CD4-positive, alpha-beta memory T cell (primary cell): ENCODE results near the gene MED13L. TPM values are rescaled to one million over a fixed set of nuclear protein-coding genes. Genes with fewer than 3 reads are reported as not detected.

Experiments
- CTCF ChIA-PET: fragments of 350-600 bp; sonication (Branson Sonifier 250); formaldehyde crosslinking; loops from one replicate; lab custom pipeline; 2021; ENCODE audit warnings: inconsistent platforms; ENCODE audit not compliant: partially characterized antibody; lab: Charles Lee
- POLR2A ChIA-PET: fragments of 350-600 bp; sonication (Branson Sonifier 250); formaldehyde crosslinking; loops from one replicate; lab custom pipeline; 2021; ENCODE audit not compliant: partially characterized antibody; lab: Charles Lee
- DNase-seq, 5 donors: peaks; one replicate each; pipeline versions ENCODE4 v3.0.0 to v3.0.0-alpha.2; 2020 to 2022; ENCODE audit warnings: mixed read lengths in 1 of 5
- H3K27ac ChIP-seq: one replicate; pipeline ENCODE4 v1.7.0; 2013; ENCODE audit warnings: low read depth, low read length
- H3K27me3 ChIP-seq: 2 replicates; pipeline ENCODE4 v1.7.0; 2013; ENCODE audit warnings: mild to moderate bottlenecking, low read length, moderate library complexity; ENCODE audit not compliant: insufficient read depth
- H3K36me3 ChIP-seq: 2 replicates; pipeline ENCODE4 v1.7.0; 2013; ENCODE audit warnings: mild to moderate bottlenecking, low read length, moderate library complexity; ENCODE audit not compliant: insufficient read depth
- H3K4me1 ChIP-seq: 2 replicates; pipeline ENCODE4 v1.7.0; 2013; ENCODE audit warnings: mild to moderate bottlenecking, low read length, moderate library complexity; ENCODE audit not compliant: insufficient read depth
- H3K4me3 ChIP-seq, 2 donors: one replicate each; pipeline ENCODE4 v1.7.0; 2013; ENCODE audit warnings: low read length in 2 of 2, mild to moderate bottlenecking in 1 of 2
- H3K9me3 ChIP-seq, 2 donors: one replicate each; pipeline ENCODE4 v1.7.0; 2013; ENCODE audit warnings: low read length in 2 of 2, control low read depth in 1 of 2; ENCODE audit not compliant: control insufficient read depth in 1 of 2
- H3K27ac Mint-ChIP-seq, 7 donors: one replicate each; pipeline ENCODE4 v1.8.0; 2020 to 2021; ENCODE audit warnings: mixed read lengths in 7 of 7, mild to moderate bottlenecking in 6 of 7, inconsistent platforms in 3 of 7, moderate library complexity in 3 of 7
- H3K27me3 Mint-ChIP-seq, 2 donors: one replicate each; pipeline ENCODE4 v1.8.0; 2020 to 2021; ENCODE audit warnings: mixed read lengths in 2 of 2
- H3K36me3 Mint-ChIP-seq, 2 donors: one replicate each; pipeline ENCODE4 v1.8.0; 2020 to 2021; ENCODE audit warnings: mixed read lengths in 2 of 2, inconsistent platforms in 1 of 2, mild to moderate bottlenecking in 1 of 2
- H3K4me1 Mint-ChIP-seq, 4 donors: one replicate each; pipeline ENCODE4 v1.8.0; 2020 to 2021; ENCODE audit warnings: mixed read lengths in 4 of 4, mild to moderate bottlenecking in 1 of 4
- H3K4me3 Mint-ChIP-seq, 8 donors: one replicate each; pipeline ENCODE4 v1.8.0; 2020 to 2021; ENCODE audit warnings: mixed read lengths in 8 of 8, mild to moderate bottlenecking in 7 of 8, moderate library complexity in 6 of 8, inconsistent platforms in 3 of 8
- H3K9me3 Mint-ChIP-seq, 8 donors: one replicate each; pipeline ENCODE4 v1.8.0; 2020 to 2021; ENCODE audit warnings: mixed read lengths in 8 of 8, mild to moderate bottlenecking in 5 of 8, inconsistent platforms in 3 of 8, moderate library complexity in 1 of 8
- intact Hi-C: fragments of 100-400 bp; cut with micrococcal nuclease; formaldehyde crosslinking; loops from one replicate; pipeline ENCODE4 v1.15.1; 2023
- polyA plus RNA-seq, 2 donors: library from polyadenylated mRNA; unstranded; fragments of 300-500 nt; fragmentation: Illumina TruSeq; gene quantifications; one replicate each; pipeline ENCODE4 v1.2.3, GENCODE V29; 2021
- total RNA-seq, 2 experiments: library from RNA; stranded (reverse); gene quantifications; one replicate each; pipeline ENCODE4 v1.2.3, GENCODE V29; 2021

Gene MED13L
- total and polyA plus RNA-seq, 4 experiments from 2014 or later = 3.8 to 156 (median 81.1) TPM

DNA sequence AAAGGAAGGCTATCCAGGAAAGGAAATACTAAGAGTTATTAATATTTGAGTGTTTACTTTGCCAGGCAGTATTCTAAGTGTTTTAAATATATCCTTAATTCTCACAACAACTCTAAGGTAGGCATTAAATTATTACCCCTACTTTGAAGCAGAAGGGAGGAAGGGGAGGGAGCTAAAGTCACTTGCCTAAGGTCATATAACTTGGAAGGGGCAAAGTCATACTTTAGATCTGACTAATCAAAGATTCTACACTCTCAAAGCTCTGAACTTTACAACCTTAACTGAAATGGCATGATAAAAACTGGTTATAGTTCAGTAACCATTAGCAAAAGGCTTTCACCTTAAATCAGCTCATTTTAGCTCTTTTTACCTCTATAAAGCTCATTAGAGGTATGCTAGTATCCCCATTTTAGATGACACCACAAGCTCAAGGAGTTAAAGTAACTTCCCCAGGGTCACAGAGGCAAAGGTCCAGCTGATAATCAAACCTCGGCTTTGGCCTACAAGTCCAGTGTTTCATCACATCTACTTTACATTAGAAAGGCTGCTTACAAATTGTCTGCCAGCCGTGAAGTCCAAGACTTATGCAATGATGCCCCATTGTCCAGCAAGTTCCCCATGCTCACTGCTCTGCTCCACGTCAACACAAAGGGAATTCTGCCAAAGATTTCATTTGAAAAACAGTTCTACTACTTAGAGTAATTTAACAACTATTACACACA lies 223.9 kb downstream of the MED13L start:
- CTCF ChIA-PET = no interaction called here
- intact Hi-C loops = no loop called here
- peak overlapping the region in 1 of 7 donors; percentile 4 for H3K27ac Mint-ChIP-seq

GRCh38 chr12:116050275-116050674 lies 227.2 kb downstream of the MED13L start:
- intact Hi-C loops = no loop called here
- H3K36me3 ChIP-seq = no peaks in the 10 kb centered on the region
- no peaks in the 10 kb centered on the region for H3K9me3 ChIP-seq
- no peak for DNase-seq
- H3K4me1 ChIP-seq = peaks cover 8% of the 10 kb centered on the region
- Mint-ChIP-seq H3K4me1 (peaks cover 33 to 49% (median 36%) of the 10 kb centered on the region in 4 donors), H3K4me3 (no peak overlapping the region), H3K27me3 (no peaks in the 10 kb centered on the region), H3K9me3 (no peaks in the 10 kb centered on the region), H3K27ac (no peak overlapping the region), H3K36me3 (no peaks in the 10 kb centered on the region)
- no peak overlapping the region for H3K4me3 ChIP-seq
- CTCF ChIA-PET = no interaction called here
- H3K27me3 ChIP-seq = no peaks in the 10 kb centered on the region
- POLR2A ChIA-PET = no interaction called here
- H3K27ac ChIP-seq = no peak overlapping the region

More for the DNA sequence above, 223.9 kb downstream of the MED13L start:
- Mint-ChIP-seq H3K9me3 (no peaks in the 10 kb centered on the region), H3K36me3 (peaks cover 0 to 4% of the 10 kb centered on the region in 2 donors), H3K4me3 (no peak overlapping the region), H3K4me1 (peaks cover 38 to 68% (median 45%) of the 10 kb centered on the region in 4 donors), H3K27me3 (no peaks in the 10 kb centered on the region)
- no peak overlapping the region for H3K4me3 ChIP-seq
- DNase-seq = no peak
- H3K27me3 ChIP-seq = no peaks in the 10 kb centered on the region
- H3K27ac ChIP-seq = no peak overlapping the region
- no peaks in the 10 kb centered on the region for H3K36me3 ChIP-seq
- POLR2A ChIA-PET = interaction anchor here (1.3 kb wide), 1 partner anchor 11 kb away, joined by 3 read pairs; no protein-coding TSS in a partner anchor
- peaks cover 8% of the 10 kb centered on the region for H3K4me1 ChIP-seq
- no peaks in the 10 kb centered on the region for H3K9me3 ChIP-seq

- peaks cover 30 to 47% (median 38%) of the 10 kb centered on the region in 4 donors for H3K4me1 Mint-ChIP-seq
- no peaks in the 10 kb centered on the region for H3K9me3 ChIP-seq
- no peak overlapping the region for H3K27ac ChIP-seq
- no peaks in the 10 kb centered on the region for H3K27me3 Mint-ChIP-seq
- CTCF ChIA-PET = interaction anchor here (0.6 to 1.4 kb wide), 2 partner anchors 552 to 597 kb away, joined by 3 read pairs; no protein-coding TSS in a partner anchor
- no peak overlapping the region for H3K4me3 ChIP-seq
- H3K36me3 ChIP-seq = no peaks in the 10 kb centered on the region
- no peaks in the 10 kb centered on the region for H3K36me3 Mint-ChIP-seq
- H3K27me3 ChIP-seq = no peaks in the 10 kb centered on the region
- no peak overlapping the region for H3K4me3 Mint-ChIP-seq
- no peak overlapping the region for H3K27ac Mint-ChIP-seq
- intact Hi-C loops = no loop called here
- H3K4me1 ChIP-seq = peaks cover 8% of the 10 kb centered on the region
- POLR2A ChIA-PET = no interaction called here
- DNase-seq = no peak
- H3K9me3 Mint-ChIP-seq = no peaks in the 10 kb centered on the region
Observed at GRCh38 chr12:116048879-116049278, 228.6 kb downstream of the MED13L start.

GRCh38 chr12:116046039-116046438 lies 231.5 kb downstream of the MED13L start:
- H3K4me1 Mint-ChIP-seq = peaks cover 22 to 40% (median 32%) of the 10 kb centered on the region in 4 donors
- no peak overlapping the region for H3K27ac ChIP-seq
- no peak overlapping the region for H3K27ac Mint-ChIP-seq
- no peaks in the 10 kb centered on the region for H3K27me3 ChIP-seq
- intact Hi-C loops = no loop called here
- peaks cover 0 to 2% (median 0%) of the 10 kb centered on the region in 8 donors for H3K9me3 Mint-ChIP-seq
- no peaks in the 10 kb centered on the region for H3K36me3 Mint-ChIP-seq
- no peak overlapping the region for H3K4me3 Mint-ChIP-seq
- H3K4me1 ChIP-seq = peaks cover 8% of the 10 kb centered on the region
- no peaks in the 10 kb centered on the region for H3K9me3 ChIP-seq
- no peak overlapping the region for H3K4me3 ChIP-seq
- no peaks in the 10 kb centered on the region for H3K36me3 ChIP-seq
- DNase-seq = no peak
- POLR2A ChIA-PET = no interaction called here
- CTCF ChIA-PET = no interaction called here
- H3K27me3 Mint-ChIP-seq = no peaks in the 10 kb centered on the region

DNA sequence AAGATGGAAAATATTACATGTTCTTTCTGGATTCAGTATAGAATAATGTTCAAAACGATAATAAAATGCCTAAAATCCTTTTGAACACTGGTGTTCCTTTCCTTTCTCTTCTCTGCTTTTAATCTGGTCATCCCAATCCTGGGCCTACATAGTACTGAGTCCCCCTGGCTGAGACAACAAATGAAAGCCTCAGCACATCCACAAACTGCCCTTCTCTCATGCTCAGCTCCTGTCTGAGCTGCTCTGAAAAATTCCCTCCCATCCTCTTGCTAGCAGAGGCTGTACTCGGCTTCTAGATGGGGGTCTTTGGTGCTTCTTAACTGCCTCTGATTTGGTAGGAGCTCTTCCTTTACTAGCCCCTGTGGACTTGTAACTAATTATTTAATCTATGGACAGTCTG lies 232.3 kb downstream of the MED13L start:
- DNase-seq = no peak
- ChIA-PET CTCF (interaction anchor here (0.9 kb wide), 1 partner anchor 14 kb away, joined by 4 read pairs; no protein-coding TSS in a partner anchor), POLR2A (no interaction called here)
- H3K4me3 ChIP-seq = no peak overlapping the region
- H3K4me1 Mint-ChIP-seq = peaks cover 25 to 45% (median 31%) of the 10 kb centered on the region in 4 donors
- no peak overlapping the region for H3K27ac ChIP-seq
- peaks cover 8% of the 10 kb centered on the region for H3K4me1 ChIP-seq
- intact Hi-C loops = no loop called here
- H3K27me3 Mint-ChIP-seq = no peaks in the 10 kb centered on the region
- H3K9me3 Mint-ChIP-seq = peaks cover 0 to 2% (median 0%) of the 10 kb centered on the region in 8 donors
- H3K27me3 ChIP-seq = no peaks in the 10 kb centered on the region
- no peak overlapping the region for H3K27ac Mint-ChIP-seq
- H3K4me3 Mint-ChIP-seq = no peak overlapping the region
- no peaks in the 10 kb centered on the region for H3K36me3 ChIP-seq
- peaks cover 1 to 7% of the 10 kb centered on the region in 2 donors for H3K36me3 Mint-ChIP-seq
- H3K9me3 ChIP-seq = no peaks in the 10 kb centered on the region

- H3K27ac ChIP-seq = no peak overlapping the region
- H3K36me3 ChIP-seq = no peaks in the 10 kb centered on the region
- no peaks in the 10 kb centered on the region for H3K27me3 ChIP-seq
- intact Hi-C loops = no loop called here
- Mint-ChIP-seq H3K36me3 (peaks cover 1 to 11% of the 10 kb centered on the region in 2 donors), H3K4me3 (peak overlapping the region in 1 of 8 donors; percentile 35), H3K27me3 (no peaks in the 10 kb centered on the region), H3K4me1 (peaks cover 24 to 43% (median 28%) of the 10 kb centered on the region in 4 donors), H3K27ac (no peak overlapping the region), H3K9me3 (peaks cover 0 to 2% (median 0%) of the 10 kb centered on the region in 8 donors)
- ChIA-PET CTCF (interaction anchor here (0.5 to 0.9 kb wide), 2 partner anchors 15 to 1088 kb away, joined by 4 read pairs; no protein-coding TSS in a partner anchor), POLR2A (no interaction called here)
- H3K4me1 ChIP-seq = peaks cover 3% of the 10 kb centered on the region
- H3K4me3 ChIP-seq = no peak overlapping the region
- no peaks in the 10 kb centered on the region for H3K9me3 ChIP-seq
- DNase-seq = no peak
Observed at GRCh38 chr12:116043659-116044535, 233.6 kb downstream of the MED13L start.

DNA sequence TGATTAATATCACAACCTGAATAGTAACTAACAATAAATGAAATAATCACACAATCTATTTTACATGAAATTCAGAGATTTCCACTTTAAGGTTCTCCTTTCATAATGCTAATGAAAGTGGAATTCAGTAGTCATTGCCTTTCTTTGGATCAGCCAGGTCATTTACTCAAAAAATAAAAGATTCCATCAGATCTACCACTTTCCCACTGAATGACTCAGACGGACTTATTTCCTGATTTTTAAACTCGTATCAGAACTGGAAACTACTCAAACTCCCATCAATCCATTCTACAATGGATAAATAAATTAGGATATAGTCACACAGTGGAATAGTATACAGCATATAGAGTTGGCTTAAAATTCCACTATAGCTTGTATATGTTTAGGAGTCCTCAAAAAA lies 237.1 kb downstream of the MED13L start:
- no peak overlapping the region for H3K27ac Mint-ChIP-seq
- H3K4me1 ChIP-seq = no peaks in the 10 kb centered on the region
- H3K4me1 Mint-ChIP-seq = peaks cover 13 to 36% (median 29%) of the 10 kb centered on the region in 4 donors
- no peak overlapping the region for H3K4me3 ChIP-seq
- no peak overlapping the region for H3K4me3 Mint-ChIP-seq
- no peaks in the 10 kb centered on the region for H3K27me3 Mint-ChIP-seq
- intact Hi-C loops = no loop called here
- H3K27me3 ChIP-seq = no peaks in the 10 kb centered on the region
- peaks cover 1 to 11% of the 10 kb centered on the region in 2 donors for H3K36me3 Mint-ChIP-seq
- DNase-seq = no peak
- H3K36me3 ChIP-seq = no peaks in the 10 kb centered on the region
- H3K9me3 Mint-ChIP-seq = peaks cover 0 to 2% (median 0%) of the 10 kb centered on the region in 8 donors
- H3K9me3 ChIP-seq = no peaks in the 10 kb centered on the region
- no peak overlapping the region for H3K27ac ChIP-seq
- POLR2A ChIA-PET = interaction anchor here (0.6 kb wide), 1 partner anchor 590 kb away, joined by 4 read pairs; no protein-coding TSS in a partner anchor
- CTCF ChIA-PET = no interaction called here
